ENCODE results near the gene INPP5D.

The INPP5D gene

GRCh38 chr2:233250985-233251305 is 190.8 kb downstream of the INPP5D start:
- no peak for TF ChIP-seq ZC3H10 (CRISPR knock-in tag; IDR thresholded peaks at IDR 0.05)
- TF ChIP-seq TSHZ2 (CRISPR knock-in tag; IDR thresholded peaks at IDR 0.05): no peak
- TF ChIP-seq POU6F1 (CRISPR knock-in tag; IDR thresholded peaks at IDR 0.05; ENCODE audit: borderline replicate concordance, low read depth): no peak
- no peak for TF ChIP-seq ZFP30 (CRISPR knock-in tag; IDR thresholded peaks at IDR 0.05)
- no peak for TF ChIP-seq TOX (CRISPR knock-in tag; IDR thresholded peaks at IDR 0.05; ENCODE audit: borderline replicate concordance)
- no peak for TF ChIP-seq CREB5 (CRISPR knock-in tag; IDR thresholded peaks at IDR 0.05; ENCODE audit: low read depth)
- TF ChIP-seq OSR1 (CRISPR knock-in tag; IDR thresholded peaks at IDR 0.05): no peak
- no peak for TF ChIP-seq GLIS3 (CRISPR knock-in tag; IDR thresholded peaks at IDR 0.05)
- no peak for TF ChIP-seq ZNF70 (CRISPR knock-in tag; IDR thresholded peaks at IDR 0.05)
- no peak for TF ChIP-seq RARB (CRISPR knock-in tag; IDR thresholded peaks at IDR 0.05)
- TF ChIP-seq CSDC2 (CRISPR knock-in tag; IDR thresholded peaks at IDR 0.05): no peak
- no peak for TF ChIP-seq TCF4 (CRISPR knock-in tag; IDR thresholded peaks at IDR 0.05; ENCODE audit: borderline replicate concordance)
- no peak for TF ChIP-seq ARNTL (CRISPR knock-in tag; IDR thresholded peaks at IDR 0.05; ENCODE audit: borderline replicate concordance, low read depth)
- no peak for TF ChIP-seq PPARA (CRISPR knock-in tag; IDR thresholded peaks at IDR 0.05; ENCODE audit: borderline replicate concordance)
- TF ChIP-seq PATZ1 (CRISPR knock-in tag; IDR thresholded peaks at IDR 0.05; ENCODE audit: borderline replicate concordance): no peak
- no peak for TF ChIP-seq BACH2 (CRISPR knock-in tag; IDR thresholded peaks at IDR 0.05; ENCODE audit: borderline replicate concordance)
- ATAC-seq: no peak

GRCh38 chr2:233251306-233252116 is 191.4 kb downstream of the INPP5D start, which contains the start of gene ATG16L1:
Gene ATG16L1 (plus strand): TSS chr2:233251673. CDS start chr2:233251828, 155 bp downstream.
- ATAC-seq: peak; percentile 98
- TF ChIP-seq ISL1 (CRISPR knock-in tag; IDR thresholded peaks at IDR 0.05) (0 out of 2 replicates have a peak, but pooled peaks have one; percentile 3), CSDC2 (CRISPR knock-in tag; IDR thresholded peaks at IDR 0.05) (no peak)

- ATAC-seq: peak; percentile 10; the same call in 2 of the 3 replicates
- TF ChIP-seq TSHZ2 (CRISPR knock-in tag; IDR thresholded peaks at IDR 0.05): no peak
- TF ChIP-seq ZFP3 (CRISPR knock-in tag; IDR thresholded peaks at IDR 0.05): no peak
- no peak for TF ChIP-seq ZNF565 (CRISPR knock-in tag; conservative IDR thresholded peaks at IDR 0.05; ENCODE audit: low read depth)
- no peak for TF ChIP-seq POU6F1 (CRISPR knock-in tag; IDR thresholded peaks at IDR 0.05; ENCODE audit: borderline replicate concordance, low read depth)
- no peak for TF ChIP-seq CSRNP3 (CRISPR knock-in tag; IDR thresholded peaks at IDR 0.05)
- no peak for TF ChIP-seq ZNF70 (CRISPR knock-in tag; IDR thresholded peaks at IDR 0.05)
- TF ChIP-seq OSR1 (CRISPR knock-in tag; IDR thresholded peaks at IDR 0.05): no peak
- TF ChIP-seq RARB (CRISPR knock-in tag; IDR thresholded peaks at IDR 0.05): no peak
- TF ChIP-seq SNAI2 (CRISPR knock-in tag; IDR thresholded peaks at IDR 0.05): no peak
- TF ChIP-seq GLIS3 (CRISPR knock-in tag; IDR thresholded peaks at IDR 0.05): no peak
These were observed 192.1 kb downstream of the INPP5D start for GRCh38 chr2:233252227-233252626.

Data from SK-N-SH treated with all-trans-retinoic acid at 6 μM for 48 hours (cell line).